Astrocyte of the cerebellum (primary cell): ENCODE data around the gene ZGLP1.

Source experiments
- DNase-seq: peaks from one replicate; pipeline ENCODE4 v3.0.0-alpha.2; 2011; ENCODE audit warnings: low read depth
- H3K4me3 ChIP-seq: 2 replicates; pipeline ENCODE4 v1.5.1; 2011; ENCODE audit warnings: mild to moderate bottlenecking, low read depth, low read length, moderate library complexity
- CTCF ChIP-seq: IDR thresholded peaks from 2 replicates; pipeline ENCODE4 v1.5.1; 2012; ENCODE audit warnings: low read length, low read depth, moderate library complexity, mild to moderate bottlenecking; ENCODE audit errors: missing control alignments
- in situ Hi-C: cut with HindIII; loops from 2 replicates; pipeline ENCODE4 v1.10.0; 2017; ENCODE audit warnings: low sequenced_read_pairs

The ZGLP1 gene

GRCh38 chr19:10317857-10318462 is 8.3 kb upstream of the ZGLP1 start:
- TF ChIP-seq CTCF = no peak
- no peak overlapping the region for H3K4me3 ChIP-seq
- in situ Hi-C loops = no loop called here
- DNase-seq = no peak

GRCh38 chr19:10317045-10317856 is 7.6 kb upstream of the ZGLP1 start:
- H3K4me3 ChIP-seq = no peak overlapping the region
- no peak for DNase-seq
- no peak for TF ChIP-seq CTCF
- in situ Hi-C loops = no loop called here

- in situ Hi-C loops = no loop called here
- H3K4me3 ChIP-seq = peak overlapping the region; percentile 81
- DNase-seq = no peak
- TF ChIP-seq CTCF = no peak
Measured at GRCh38 chr19:10316229-10317044, 6.8 kb upstream of the ZGLP1 start.

GRCh38 chr19:10315335-10316214 is 6.0 kb upstream of the ZGLP1 start, which contains the start of gene FDX2:
Gene FDX2, minus strand, starts transcription at chr19:10316015. Its CDS starts 19 bp downstream, at chr19:10315996.
- peak within 1 kb of the TSS; percentile 81 for H3K4me3 ChIP-seq
- in situ Hi-C loops = no loop called here
- DNase-seq = peak; percentile 45
- no peak for TF ChIP-seq CTCF

GRCh38 chr19:10306327-10306726 is 3.3 kb downstream of the ZGLP1 start:
- DNase-seq = no peak

More at GRCh38 chr19:10306327-10306726, 3.3 kb downstream of the ZGLP1 start:
- in situ Hi-C loops = no loop called here
- TF ChIP-seq CTCF = no peak
- no peak overlapping the region for H3K4me3 ChIP-seq
